GM19240 (cell line): ENCODE data around the gene KCND3.

Source experiments
- DNase-seq: peaks from one replicate; pipeline ENCODE4 v3.0.0; 2011; ENCODE audit warnings: low spot score; ENCODE audit not compliant: insufficient read length

The KCND3 gene

DNA sequence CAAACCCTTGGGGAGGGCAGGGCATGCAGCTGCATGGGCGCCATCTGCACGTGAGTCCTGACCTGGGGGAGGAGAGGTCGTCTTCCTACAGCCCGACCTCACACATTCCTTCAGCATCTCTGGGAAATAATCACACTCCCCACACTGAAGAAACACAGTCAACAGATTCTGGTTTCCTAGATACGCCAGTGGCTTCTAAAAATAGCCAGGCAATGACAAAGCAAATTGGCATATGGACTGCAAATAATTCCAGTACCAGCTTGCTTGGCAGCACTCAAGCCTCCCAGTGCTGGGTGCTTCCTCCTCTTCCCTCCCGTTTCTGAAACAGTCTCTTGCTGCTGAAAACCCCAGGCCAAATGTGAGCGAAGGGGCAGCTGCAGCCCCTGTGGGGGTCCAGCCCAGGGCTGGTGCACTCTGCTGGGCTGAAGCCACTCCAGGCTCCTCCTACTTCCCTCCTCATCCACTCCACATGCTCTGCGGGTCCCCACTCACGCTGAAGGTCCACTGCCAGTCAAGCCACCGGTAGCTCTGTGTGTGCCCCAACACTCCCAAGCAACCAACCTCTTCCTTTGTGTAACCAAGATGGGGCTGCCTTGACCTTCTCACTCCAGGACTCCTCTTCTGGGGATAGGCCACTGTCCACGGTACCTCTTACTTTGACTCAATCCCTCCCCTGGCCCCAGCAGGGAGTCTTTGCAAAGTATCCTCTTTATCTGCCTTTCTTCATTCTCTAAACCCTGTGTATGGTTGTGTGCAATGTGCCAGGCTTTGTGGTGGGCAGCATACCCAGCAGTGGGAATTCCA is 69.0 kb downstream of the KCND3 start:
- DNase-seq: no peak

DNA sequence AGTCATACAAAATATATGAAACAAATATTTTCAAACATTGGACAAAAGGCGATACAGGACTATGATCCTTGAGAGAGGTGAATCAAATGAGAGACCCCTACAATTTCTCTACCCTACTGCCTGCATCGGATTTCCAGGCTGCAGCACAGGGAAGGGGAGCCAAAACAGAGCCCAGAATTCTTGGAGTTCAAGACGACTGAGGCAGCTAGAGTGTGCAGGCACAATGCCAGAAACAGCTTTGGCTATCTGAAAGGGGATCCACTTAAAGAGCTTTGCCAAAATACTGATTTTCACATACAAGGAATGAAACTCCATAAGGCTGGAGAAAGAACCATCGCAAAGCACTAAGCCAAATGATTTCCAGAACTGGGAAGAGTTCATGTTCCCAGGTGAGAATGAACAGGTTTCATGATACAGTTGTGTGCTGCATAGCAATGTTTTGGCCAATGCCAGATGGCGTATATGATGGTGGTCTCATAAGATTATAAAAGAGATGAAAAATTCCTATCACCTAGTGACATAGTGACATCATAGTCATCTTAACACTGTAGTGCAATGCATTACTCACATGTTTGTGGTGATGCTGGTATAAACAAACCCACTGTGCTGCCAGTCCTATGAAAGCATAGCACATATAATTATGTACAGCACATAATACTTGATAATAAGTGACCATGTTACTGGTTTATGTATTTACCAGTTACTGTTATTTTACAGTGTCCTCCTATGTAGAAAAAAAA is 77.5 kb downstream of the KCND3 start:
- no peak for DNase-seq

DNA sequence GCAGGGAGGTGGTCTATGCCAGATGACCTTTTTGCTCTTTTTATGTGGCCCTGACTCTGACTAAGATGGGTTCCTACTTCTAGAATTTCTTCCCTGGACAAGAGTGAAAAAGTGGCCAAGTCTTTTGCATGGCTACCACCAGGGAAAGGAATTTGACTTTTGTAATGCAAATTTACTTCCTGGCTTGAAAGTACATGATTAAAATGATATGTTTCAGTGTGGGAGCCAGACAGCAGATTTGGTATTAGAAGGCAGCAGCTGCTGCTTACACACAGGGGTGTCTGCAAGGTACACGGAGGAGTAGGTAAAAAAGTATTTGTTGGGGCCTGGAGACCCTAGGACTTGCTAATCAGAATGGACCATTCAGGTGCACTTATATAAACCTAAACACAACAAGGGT is 78.4 kb downstream of the KCND3 start:
- DNase-seq: no peak

DNA sequence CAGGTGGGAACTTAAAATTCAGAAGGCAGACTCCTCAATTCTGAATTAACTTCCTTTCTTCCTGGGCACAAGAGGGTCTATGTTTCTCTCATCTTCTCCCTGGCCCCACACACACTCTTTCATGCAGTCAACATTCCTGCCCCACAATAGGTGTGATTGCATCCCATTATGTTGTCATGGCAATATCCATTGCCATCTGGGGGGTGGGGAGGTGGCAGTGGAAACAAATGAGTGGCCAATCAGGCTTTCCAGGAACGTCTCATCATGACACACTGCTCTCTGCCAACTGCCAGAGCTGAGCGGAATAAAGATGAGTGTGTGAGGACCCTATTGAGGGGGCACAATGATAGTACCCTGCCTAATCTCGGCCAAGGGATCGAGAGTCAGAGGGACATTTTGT is 80.4 kb downstream of the KCND3 start:
- no peak for DNase-seq

DNA sequence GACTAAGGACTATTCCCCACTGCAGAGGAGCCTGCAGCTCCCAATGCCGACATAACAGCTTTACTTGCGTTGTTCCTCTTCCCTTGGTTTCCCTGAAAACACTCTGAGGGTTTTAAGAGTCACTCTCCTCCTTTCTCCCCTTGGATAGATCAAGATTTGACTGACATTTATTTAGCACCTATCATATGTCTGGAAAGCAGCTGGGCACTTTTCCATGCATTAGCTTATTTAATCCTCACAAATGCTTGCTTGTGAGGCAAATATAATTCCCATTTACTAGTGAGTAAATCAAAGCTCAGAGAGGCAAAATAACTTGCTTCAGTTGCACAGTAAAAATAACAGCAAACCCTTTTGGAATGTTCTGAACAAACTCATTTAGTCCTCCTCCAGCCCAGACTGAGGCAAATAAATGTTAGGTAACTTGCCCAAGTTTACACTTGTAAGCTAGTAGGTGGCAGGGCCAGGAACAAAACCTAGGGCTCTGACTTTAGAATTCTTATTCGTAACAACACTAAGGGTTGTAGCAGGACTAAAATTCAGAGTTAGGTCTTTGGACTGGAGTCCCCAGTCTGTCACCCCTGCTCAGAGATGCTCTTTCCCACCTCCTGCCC is 81.4 kb downstream of the KCND3 start:
- no peak for DNase-seq

DNA sequence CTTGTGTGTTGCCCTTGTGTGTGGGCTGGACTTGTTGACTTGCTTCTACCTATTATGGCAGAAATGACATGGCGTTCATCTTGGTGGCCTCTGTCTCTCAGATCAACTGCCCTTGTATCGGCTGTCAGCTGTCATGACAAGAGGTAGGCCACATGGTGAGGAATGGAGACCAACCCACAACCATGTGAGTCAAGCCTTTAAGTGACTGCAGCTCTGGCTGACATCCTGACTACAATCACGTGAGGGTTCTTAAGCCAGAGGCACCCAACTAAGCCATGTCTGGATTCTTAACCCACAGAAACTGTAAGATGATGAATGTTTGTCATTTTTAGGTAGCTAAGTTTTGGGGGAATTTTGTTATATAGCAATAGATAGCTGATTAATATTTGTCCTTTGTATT is 82.1 kb downstream of the KCND3 start:
- DNase-seq: no peak

DNA sequence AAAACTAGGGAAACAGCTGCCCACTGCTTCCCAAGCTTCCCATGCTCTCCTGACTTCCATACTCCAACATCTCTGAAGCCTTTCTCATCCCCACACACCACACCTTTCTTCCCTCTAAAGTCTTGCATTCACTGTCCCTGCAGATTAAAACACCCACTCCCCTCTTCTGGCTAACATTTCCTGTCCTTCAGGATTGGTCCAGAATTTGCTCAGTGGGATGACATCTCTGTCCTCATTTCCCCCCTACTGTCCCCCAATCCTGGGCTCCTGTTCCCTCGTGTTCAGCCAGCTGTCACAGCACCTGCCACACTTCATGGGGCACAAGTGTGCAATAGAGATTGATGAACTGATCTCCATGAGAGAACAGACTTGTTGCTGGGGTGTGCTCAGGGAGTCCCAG is 82.7 kb downstream of the KCND3 start:
- DNase-seq: no peak

DNA sequence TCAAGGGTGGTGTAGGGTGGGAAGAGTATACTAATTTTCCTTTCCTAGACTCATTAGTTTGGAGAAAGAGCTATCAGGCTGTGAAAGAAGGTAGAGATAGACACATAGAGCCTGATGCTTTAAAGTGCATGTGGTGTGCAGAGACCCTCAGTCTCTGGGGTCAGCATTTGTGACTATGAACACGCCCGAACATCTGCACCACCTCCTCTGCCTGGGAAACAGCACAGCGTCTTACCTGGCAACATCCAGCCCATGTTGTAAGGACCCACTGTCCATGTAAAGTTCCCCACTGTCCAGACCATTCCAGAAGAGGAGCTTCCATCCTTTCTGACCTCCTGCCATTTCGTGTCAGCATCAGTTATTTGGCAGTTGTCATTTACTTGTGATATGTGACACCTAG is 83.4 kb downstream of the KCND3 start:
- DNase-seq: no peak

DNA sequence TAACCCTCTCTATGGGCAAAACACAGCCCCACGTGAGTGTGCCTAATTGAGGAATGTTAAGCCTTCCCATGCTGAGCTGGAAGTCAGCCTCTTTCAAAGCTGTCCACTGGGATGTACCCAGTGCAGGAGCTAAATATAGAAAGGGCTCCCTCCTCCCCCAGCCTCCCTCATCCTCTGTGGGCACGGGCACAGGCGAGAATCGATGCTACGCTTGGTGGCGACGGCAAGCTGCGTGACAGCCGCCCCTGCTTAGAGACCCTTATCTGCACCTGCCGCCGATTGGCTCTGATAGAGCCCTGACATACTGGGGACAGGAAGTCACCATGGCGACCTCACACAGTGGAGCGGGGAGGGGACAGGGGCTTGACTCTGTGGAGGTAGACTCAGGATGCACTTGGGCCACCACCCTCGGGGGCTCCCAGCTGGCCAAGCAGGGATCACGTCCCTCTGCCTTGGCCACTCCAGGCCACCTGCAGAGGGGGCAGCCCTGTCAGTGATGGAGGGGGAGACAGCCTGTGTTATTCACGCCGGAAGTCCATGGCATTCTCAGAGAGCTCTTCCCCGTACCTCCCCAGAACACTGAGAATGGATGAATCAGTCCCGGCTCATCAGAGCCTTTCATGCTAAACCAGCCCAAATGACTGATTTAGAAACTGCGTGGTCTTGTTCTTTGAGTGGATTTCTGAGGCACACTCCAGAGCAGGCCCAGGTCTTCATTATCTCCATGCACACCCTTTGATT is 84.8 kb downstream of the KCND3 start:
- DNase-seq: no peak

DNA sequence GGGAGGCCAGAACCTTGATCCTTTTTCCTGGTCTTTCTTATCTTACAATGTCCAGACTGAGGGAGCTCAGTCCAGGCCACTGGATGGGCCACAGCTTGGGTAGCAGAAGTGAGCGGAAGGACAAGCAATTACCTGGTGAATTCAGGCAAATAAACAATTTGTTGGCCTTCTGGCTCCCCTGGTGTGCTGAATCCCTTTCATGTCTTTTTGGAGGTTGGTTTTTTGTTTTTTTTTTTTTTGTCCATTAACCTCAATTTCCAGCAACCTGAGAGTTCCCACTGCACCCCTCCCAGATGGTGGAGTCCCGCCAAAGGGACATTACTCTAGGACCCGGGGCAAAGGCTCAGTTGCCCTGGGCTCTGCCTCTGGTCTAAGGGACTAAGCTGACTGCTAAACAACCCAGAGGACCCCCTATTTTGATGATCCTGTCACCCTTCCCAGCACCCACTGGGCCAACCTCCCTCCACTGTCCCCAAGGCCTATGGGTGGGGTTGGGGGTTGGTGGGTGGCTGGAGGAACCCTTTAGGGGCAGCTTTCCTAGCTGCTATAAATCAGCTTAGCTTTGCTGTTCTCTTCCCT is 85.5 kb downstream of the KCND3 start:
- no peak for DNase-seq

DNA sequence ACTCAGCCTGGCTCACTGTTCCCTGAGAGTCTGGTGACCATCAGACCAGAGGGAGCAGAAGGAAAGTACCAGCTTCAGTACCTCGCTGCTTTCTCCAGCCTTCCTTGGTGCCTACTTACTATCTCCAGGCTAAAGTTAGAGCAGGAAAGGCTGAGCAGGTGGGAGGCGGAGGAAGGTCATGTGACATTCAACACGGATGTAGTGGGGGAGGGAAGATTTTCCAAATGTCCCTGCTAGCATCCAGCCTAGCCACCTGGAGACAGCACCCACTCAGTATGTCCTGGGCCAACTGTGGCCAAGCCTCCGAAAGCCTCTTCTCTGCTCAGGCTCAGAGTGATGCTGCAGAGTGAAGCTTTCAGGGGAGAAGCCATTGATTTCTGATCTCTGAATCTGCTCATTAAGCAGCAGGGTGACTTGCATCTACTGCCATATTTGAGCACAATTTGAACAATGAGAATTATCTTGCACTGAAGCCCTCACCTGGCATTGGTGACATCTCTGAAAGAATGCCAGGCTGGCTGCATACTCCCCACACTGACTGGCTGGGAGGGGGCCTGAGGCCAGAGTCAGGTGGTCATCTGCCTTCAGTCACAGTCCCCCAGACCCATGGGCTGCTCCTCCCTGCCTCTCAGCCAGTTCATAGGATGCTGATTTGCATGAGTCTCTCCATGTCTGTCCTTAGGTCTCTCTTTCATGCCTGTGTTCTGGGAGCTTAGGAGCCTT is 86.2 kb downstream of the KCND3 start:
- no peak for DNase-seq

DNA sequence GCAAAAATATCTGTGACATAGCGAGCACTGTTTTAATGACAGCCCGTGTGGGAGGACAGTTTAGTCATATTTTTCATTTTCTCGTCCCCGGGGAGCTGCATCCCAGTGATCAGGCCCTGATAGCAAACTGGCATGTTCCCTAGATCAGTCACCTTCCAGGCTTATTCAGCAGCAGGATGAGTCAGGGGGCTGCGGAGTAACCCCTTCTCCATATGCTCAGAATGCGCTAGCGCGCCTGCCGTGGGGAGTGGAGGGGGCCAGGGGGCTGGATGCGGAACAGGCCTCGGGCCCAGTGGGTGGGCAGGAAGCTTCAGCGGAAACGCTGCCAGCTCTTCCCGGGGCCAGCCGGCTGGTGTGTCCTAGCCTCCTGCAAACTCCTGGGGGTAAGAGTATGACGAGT is 94.0 kb downstream of the KCND3 start:
- DNase-seq: no peak

DNA sequence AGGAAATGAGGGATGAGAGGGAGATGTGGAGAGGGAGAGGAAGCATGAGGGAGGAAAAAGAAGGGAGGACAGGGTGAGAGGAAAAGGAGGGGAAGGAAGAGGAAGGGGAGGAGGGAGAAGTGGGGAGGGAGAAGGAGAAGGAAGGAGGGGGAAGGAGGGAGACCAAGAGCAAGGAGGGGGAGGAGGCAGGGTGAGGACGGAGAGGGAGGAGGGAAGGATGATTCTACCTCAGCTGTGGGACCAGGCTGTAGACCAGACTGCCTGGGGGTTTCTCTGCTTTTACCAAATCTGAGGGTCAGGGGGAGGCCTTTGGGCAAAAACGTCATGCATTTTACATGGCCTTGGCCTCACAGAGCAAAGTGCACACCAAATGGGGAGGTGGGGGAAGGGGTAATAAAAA is 94.5 kb downstream of the KCND3 start:
- no peak for DNase-seq

DNA sequence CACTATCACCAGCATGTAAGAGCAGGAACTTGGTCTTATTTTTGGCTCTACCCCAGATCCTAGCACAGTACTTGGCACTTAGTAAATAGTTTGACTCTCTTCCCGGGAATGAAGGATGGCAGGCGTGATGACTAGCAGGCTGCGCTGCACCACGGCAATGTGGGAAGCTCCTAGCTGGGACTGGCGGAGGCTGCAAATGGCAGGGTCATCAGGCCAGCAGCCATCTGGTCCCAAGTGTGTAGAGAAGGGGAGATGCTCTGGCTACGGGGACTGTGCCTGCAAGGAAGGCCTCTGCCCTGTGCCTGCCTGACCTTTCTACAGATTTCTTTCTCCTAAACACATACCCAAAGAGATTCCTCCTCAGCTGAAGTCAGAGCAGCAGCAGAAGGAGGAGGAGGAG is 95.0 kb downstream of the KCND3 start:
- DNase-seq: no peak

DNA sequence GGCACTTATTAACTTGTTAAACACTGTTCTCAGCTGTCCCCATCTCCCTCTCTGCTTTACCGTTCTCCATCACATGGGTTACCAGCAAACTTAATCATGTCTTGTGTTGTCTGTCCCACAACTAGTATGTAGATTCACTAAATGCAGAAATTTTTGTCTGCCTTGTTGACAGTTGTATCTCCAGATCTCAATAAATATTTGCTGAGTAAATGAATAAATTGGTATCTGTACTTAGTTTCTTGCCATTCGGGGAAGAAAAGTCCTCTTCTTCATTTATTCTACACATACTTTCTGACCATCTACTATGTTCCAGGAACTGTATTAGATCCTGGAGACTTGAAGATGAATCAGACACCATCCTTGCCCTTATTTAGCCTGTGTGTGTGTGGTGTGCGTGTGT is 97.9 kb downstream of the KCND3 start:
- DNase-seq: no peak

DNA sequence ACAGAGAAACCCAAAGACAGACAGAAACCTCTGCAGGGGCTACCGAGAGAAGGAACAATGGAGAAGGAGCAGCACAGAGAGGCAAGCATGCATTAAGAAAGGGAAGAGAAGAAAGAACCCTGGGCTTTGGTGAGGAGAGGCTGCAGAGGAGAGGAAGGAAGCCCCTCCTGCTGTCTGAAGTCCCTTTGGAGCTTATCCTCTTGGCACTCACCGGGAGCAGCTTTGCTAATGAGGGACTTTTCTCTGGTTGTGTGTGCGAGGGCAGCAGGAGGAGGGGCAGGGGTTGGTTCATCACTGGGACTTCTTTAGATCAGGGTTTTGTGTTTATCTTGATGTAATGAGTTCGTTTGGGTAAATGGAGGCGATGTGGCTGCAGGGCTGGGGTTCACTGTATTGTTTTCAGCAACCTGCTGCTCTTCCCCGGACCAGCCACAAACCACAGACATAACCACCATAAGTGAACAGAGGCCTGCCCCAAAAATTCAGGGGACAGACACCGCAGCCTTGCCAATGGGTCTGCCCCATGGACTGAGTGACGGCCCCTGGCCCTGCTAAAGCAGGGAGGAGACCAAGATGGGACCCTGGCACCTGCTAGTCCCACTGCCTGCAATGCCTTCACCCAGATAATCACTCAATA is 100.6 kb downstream of the KCND3 start:
- DNase-seq: no peak

DNA sequence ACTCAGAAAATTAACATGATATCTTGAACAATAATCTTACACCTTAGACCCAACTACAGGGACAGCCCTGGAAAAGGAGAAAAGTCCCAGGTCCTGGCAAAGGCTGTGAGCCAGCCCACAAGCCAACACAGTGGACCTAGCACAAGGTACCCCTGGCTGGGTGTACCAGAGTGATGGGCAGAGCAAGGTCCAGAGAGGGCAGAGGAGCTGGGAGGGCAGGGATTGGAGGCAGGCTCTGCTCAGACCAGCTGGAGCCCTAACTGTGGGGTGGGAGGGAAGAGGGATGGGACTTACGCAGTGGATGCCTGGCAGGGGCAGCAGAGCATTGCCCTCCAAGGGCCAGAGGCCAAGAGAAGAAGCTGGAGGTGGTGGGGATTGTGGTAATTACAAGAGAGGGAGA is 101.6 kb downstream of the KCND3 start:
- no peak for DNase-seq

DNA sequence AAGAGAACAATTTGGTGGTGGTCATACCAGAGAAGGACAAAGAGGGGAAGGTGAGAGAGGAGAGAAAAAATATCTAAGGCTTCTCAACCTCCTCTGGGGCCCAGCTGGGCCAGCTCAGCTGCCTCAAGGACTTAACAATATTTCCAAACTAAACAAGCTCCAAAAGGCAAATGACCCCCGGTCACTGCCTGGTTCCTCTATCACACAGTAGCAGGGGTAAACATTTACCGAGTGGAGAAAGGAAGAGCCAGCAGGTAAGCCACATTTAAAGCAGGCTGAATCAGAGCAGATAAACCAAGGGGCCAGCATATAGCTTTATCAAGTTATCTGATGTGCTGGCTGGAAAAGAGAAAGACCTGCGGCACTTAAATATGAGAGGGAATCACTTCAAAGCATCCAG is 102.1 kb downstream of the KCND3 start:
- DNase-seq: no peak

DNA sequence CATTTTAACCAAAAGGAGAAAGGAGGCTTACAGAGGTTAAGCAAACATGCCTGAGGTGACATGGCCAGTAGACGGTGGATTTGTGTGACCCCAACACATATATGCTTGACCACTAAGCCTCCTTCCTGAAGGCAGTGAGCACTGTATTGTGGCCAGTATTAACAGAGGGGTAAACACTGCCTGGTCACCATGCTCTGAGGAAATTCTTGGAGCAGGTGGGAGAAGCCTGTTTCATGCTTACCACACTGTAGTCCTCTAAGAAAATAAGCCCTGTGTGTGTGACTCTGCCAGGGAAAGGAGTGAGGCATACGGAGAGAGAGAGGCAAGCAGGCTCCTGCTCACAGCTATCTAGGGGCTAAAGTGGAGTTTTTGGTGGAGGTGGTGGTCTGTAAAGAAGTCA is 102.7 kb downstream of the KCND3 start:
- DNase-seq: no peak

DNA sequence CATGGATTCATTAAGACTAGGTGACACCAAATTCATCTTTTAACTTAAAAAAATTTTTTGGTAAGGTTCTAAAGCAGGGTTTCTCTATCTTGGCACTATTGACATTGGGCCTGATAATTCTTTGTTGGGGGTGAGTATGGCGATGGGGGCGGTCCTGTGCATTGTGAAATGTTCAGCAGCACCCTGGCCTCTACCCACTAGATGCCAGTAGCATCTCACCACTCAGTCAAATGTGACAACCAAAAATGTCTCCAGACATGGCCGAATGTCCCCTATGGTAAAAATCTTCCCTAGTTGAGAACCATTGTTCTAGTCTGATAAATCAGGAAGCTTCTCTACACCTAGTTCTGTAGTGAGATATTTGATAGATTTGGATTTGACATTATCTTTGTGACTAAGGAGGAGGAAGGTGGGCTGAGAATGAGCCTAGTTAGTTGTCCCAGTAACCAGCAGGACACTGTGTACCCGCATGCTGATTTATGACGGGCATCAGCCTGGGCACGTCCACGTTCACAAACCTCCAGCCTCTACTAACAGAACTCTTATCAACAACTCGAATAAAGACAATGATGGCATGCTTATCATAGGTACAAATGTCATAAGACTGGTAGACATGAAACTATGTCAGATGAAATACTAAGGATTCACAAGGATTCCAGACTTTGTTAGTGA is 104.6 kb downstream of the KCND3 start:
- DNase-seq: no peak
